ENCODE data around the gene MYO16. TPM values are rescaled to one million over a fixed set of nuclear protein-coding genes. Genes with fewer than 3 reads are reported as not detected.

Gene MYO16
- total and polyA plus RNA-seq, 4 donors, result 11.7 to 51.7 (median 21.1) TPM

GRCh38 chr13:109156181-109156935 lies 526.9 kb downstream of the MYO16 start:
- H3K9me3 ChIP-seq (ENCODE audit: control insufficient read depth, insufficient read depth, low read length), result no peaks in the 10 kb centered on the region
- no peaks in the 10 kb centered on the region for H3K27me3 ChIP-seq (ENCODE audit: control insufficient read depth, insufficient read depth, low read length)
- H3K36me3 ChIP-seq (ENCODE audit: control insufficient read depth, insufficient read depth, low read length), result no peaks in the 10 kb centered on the region
- H3K27ac ChIP-seq (ENCODE audit: low read depth, low read length), result peak overlapping the region; percentile 11
- DNase-seq (ENCODE audit: low read depth in 4 of 6, low spot score in 6 of 6), result peak in 1 of 6 donors; percentile 76
- H3K4me1 ChIP-seq (ENCODE audit: control insufficient read depth, insufficient read depth, low read length), result peaks cover 14% of the 10 kb centered on the region
- WGBS (ENCODE audit: insufficient coverage), result 71% methylated on average over 13 of the region's 16 CpGs
- H3K4me3 ChIP-seq (ENCODE audit: low read depth, low read length), result no peak overlapping the region

GRCh38 chr13:109157275-109157674 lies 527.9 kb downstream of the MYO16 start:
- no peak overlapping the region for H3K27ac ChIP-seq (ENCODE audit: low read depth, low read length)
- no peak overlapping the region for H3K4me3 ChIP-seq (ENCODE audit: low read depth, low read length)
- WGBS (ENCODE audit: insufficient coverage), result 82% methylated on average over 5 of the region's 5 CpGs

GRCh38 chr13:109158383-109158782 lies 529.0 kb downstream of the MYO16 start:
- Histone ChIP-seq H3K27me3 (ENCODE audit: control insufficient read depth, insufficient read depth, low read length) (no peaks in the 10 kb centered on the region), H3K9me3 (ENCODE audit: control insufficient read depth, insufficient read depth, low read length) (no peaks in the 10 kb centered on the region), H3K36me3 (ENCODE audit: control insufficient read depth, insufficient read depth, low read length) (no peaks in the 10 kb centered on the region), H3K4me1 (ENCODE audit: control insufficient read depth, insufficient read depth, low read length) (peaks cover 14% of the 10 kb centered on the region), H3K4me3 (ENCODE audit: low read depth, low read length) (no peak overlapping the region), H3K27ac (ENCODE audit: low read depth, low read length) (no peak overlapping the region)
- no CpG with 5 or more reads among the region's 3 CpGs for WGBS (ENCODE audit: insufficient coverage)
- DNase-seq (ENCODE audit: low read depth in 4 of 6, low spot score in 6 of 6), result no peak

More at GRCh38 chr13:109157275-109157674, 527.9 kb downstream of the MYO16 start:
- Histone ChIP-seq H3K36me3 (ENCODE audit: control insufficient read depth, insufficient read depth, low read length) (no peaks in the 10 kb centered on the region), H3K9me3 (ENCODE audit: control insufficient read depth, insufficient read depth, low read length) (no peaks in the 10 kb centered on the region), H3K4me1 (ENCODE audit: control insufficient read depth, insufficient read depth, low read length) (peaks cover 14% of the 10 kb centered on the region), H3K27me3 (ENCODE audit: control insufficient read depth, insufficient read depth, low read length) (no peaks in the 10 kb centered on the region)
- no peak for DNase-seq (ENCODE audit: low read depth in 4 of 6, low spot score in 6 of 6)

- Histone ChIP-seq H3K36me3 (ENCODE audit: control insufficient read depth, insufficient read depth, low read length) (no peaks in the 10 kb centered on the region), H3K27me3 (ENCODE audit: control insufficient read depth, insufficient read depth, low read length) (no peaks in the 10 kb centered on the region), H3K4me3 (ENCODE audit: low read depth, low read length) (no peak overlapping the region), H3K27ac (ENCODE audit: low read depth, low read length) (no peak overlapping the region), H3K9me3 (ENCODE audit: control insufficient read depth, insufficient read depth, low read length) (no peaks in the 10 kb centered on the region), H3K4me1 (ENCODE audit: control insufficient read depth, insufficient read depth, low read length) (peaks cover 14% of the 10 kb centered on the region)
- DNase-seq (ENCODE audit: low read depth in 4 of 6, low spot score in 6 of 6), result no peak
- WGBS (ENCODE audit: insufficient coverage), result 76% methylated on average over 11 of the region's 14 CpGs
These were observed 530.4 kb downstream of the MYO16 start for GRCh38 chr13:109159650-109160309.

GRCh38 chr13:109160357-109160756 lies 530.9 kb downstream of the MYO16 start:
- no peak for DNase-seq (ENCODE audit: low read depth in 4 of 6, low spot score in 6 of 6)
- Histone ChIP-seq H3K4me3 (ENCODE audit: low read depth, low read length) (no peak overlapping the region), H3K27me3 (ENCODE audit: control insufficient read depth, insufficient read depth, low read length) (no peaks in the 10 kb centered on the region), H3K36me3 (ENCODE audit: control insufficient read depth, insufficient read depth, low read length) (no peaks in the 10 kb centered on the region), H3K27ac (ENCODE audit: low read depth, low read length) (no peak overlapping the region), H3K4me1 (ENCODE audit: control insufficient read depth, insufficient read depth, low read length) (peaks cover 14% of the 10 kb centered on the region), H3K9me3 (ENCODE audit: control insufficient read depth, insufficient read depth, low read length) (no peaks in the 10 kb centered on the region)
- 79% methylated on average over 4 of the region's 4 CpGs for WGBS (ENCODE audit: insufficient coverage)

GRCh38 chr13:109160887-109161669 lies 531.7 kb downstream of the MYO16 start:
- H3K4me1 ChIP-seq (ENCODE audit: control insufficient read depth, insufficient read depth, low read length), result peaks cover 14% of the 10 kb centered on the region
- H3K27ac ChIP-seq (ENCODE audit: low read depth, low read length), result no peak overlapping the region
- DNase-seq (ENCODE audit: low read depth in 4 of 6, low spot score in 6 of 6), result peak in 2 of 6 donors; percentile 52 to 69
- H3K9me3 ChIP-seq (ENCODE audit: control insufficient read depth, insufficient read depth, low read length), result no peaks in the 10 kb centered on the region
- H3K4me3 ChIP-seq (ENCODE audit: low read depth, low read length), result no peak overlapping the region
- 25% methylated on average over 7 of the region's 11 CpGs for WGBS (ENCODE audit: insufficient coverage)
- H3K27me3 ChIP-seq (ENCODE audit: control insufficient read depth, insufficient read depth, low read length), result no peaks in the 10 kb centered on the region
- H3K36me3 ChIP-seq (ENCODE audit: control insufficient read depth, insufficient read depth, low read length), result no peaks in the 10 kb centered on the region

GRCh38 chr13:109162248-109163036 lies 533.0 kb downstream of the MYO16 start:
- no peaks in the 10 kb centered on the region for H3K27me3 ChIP-seq (ENCODE audit: control insufficient read depth, insufficient read depth, low read length)
- peaks cover 8% of the 10 kb centered on the region for H3K4me1 ChIP-seq (ENCODE audit: control insufficient read depth, insufficient read depth, low read length)
- WGBS (ENCODE audit: insufficient coverage), result 81% methylated on average over 6 of the region's 7 CpGs
- peaks cover 2% of the 10 kb centered on the region for H3K36me3 ChIP-seq (ENCODE audit: control insufficient read depth, insufficient read depth, low read length)
- H3K9me3 ChIP-seq (ENCODE audit: control insufficient read depth, insufficient read depth, low read length), result no peaks in the 10 kb centered on the region
- H3K27ac ChIP-seq (ENCODE audit: low read depth, low read length), result no peak overlapping the region
- no peak overlapping the region for H3K4me3 ChIP-seq (ENCODE audit: low read depth, low read length)
- no peak for DNase-seq (ENCODE audit: low read depth in 4 of 6, low spot score in 6 of 6)

GRCh38 chr13:109163037-109163379 lies 533.6 kb downstream of the MYO16 start:
- H3K27ac ChIP-seq (ENCODE audit: low read depth, low read length), result no peak overlapping the region
- H3K4me1 ChIP-seq (ENCODE audit: control insufficient read depth, insufficient read depth, low read length), result peaks cover 8% of the 10 kb centered on the region
- no peaks in the 10 kb centered on the region for H3K9me3 ChIP-seq (ENCODE audit: control insufficient read depth, insufficient read depth, low read length)
- no peak overlapping the region for H3K4me3 ChIP-seq (ENCODE audit: low read depth, low read length)
- H3K27me3 ChIP-seq (ENCODE audit: control insufficient read depth, insufficient read depth, low read length), result no peaks in the 10 kb centered on the region
- DNase-seq (ENCODE audit: low read depth in 4 of 6, low spot score in 6 of 6), result no peak
- H3K36me3 ChIP-seq (ENCODE audit: control insufficient read depth, insufficient read depth, low read length), result peaks cover 2% of the 10 kb centered on the region
- WGBS (ENCODE audit: insufficient coverage), result 51% methylated on average over 4 of the region's 6 CpGs

GRCh38 chr13:109165417-109165904 lies 536.0 kb downstream of the MYO16 start:
- Histone ChIP-seq H3K27ac (ENCODE audit: low read depth, low read length) (no peak overlapping the region), H3K4me1 (ENCODE audit: control insufficient read depth, insufficient read depth, low read length) (peaks cover 3% of the 10 kb centered on the region), H3K27me3 (ENCODE audit: control insufficient read depth, insufficient read depth, low read length) (no peaks in the 10 kb centered on the region), H3K4me3 (ENCODE audit: low read depth, low read length) (no peak overlapping the region), H3K36me3 (ENCODE audit: control insufficient read depth, insufficient read depth, low read length) (peaks cover 2% of the 10 kb centered on the region), H3K9me3 (ENCODE audit: control insufficient read depth, insufficient read depth, low read length) (no peaks in the 10 kb centered on the region)
- DNase-seq (ENCODE audit: low read depth in 4 of 6, low spot score in 6 of 6), result no peak
- 69% methylated on average over 5 of the region's 6 CpGs for WGBS (ENCODE audit: insufficient coverage)
